ENCODE results near the gene PRR18.

PRR18 gene

DNA sequence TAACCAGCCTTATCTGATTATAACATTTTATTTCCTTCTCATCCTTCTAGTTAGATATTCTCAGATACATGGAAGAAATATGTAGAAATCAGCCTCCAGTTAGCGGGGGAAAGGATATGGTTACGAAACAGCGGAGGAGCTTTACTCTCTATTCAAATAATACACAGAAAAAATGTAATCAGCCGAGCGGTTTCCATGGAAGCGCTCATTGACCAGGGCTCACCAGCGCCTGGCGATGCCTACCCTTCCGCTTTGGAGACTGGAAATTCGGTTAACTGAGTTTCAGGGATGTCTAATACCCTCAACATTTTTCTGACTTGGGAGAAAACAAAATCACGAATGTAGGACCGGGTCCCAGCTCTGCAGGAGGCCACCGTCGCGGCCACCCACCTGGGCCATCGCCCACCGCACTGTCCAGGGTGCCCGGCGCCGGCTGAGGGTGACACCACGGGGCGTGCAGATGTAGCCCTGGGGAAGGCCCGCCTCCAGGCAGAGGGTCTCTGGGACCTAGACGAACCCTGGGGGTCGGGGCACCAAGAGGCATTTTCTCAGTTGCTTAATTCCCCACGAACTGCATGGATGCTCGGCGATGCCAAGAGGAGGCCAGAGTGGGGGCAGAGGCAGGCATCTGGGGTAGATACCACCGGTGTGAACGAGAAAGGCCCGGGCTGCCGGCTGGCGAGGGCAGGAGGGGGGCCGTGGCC lies 1.7 kb downstream of the PRR18 start:
- DNase-seq (ENCODE audit: low read depth in 2 of 2) = no peak

DNA sequence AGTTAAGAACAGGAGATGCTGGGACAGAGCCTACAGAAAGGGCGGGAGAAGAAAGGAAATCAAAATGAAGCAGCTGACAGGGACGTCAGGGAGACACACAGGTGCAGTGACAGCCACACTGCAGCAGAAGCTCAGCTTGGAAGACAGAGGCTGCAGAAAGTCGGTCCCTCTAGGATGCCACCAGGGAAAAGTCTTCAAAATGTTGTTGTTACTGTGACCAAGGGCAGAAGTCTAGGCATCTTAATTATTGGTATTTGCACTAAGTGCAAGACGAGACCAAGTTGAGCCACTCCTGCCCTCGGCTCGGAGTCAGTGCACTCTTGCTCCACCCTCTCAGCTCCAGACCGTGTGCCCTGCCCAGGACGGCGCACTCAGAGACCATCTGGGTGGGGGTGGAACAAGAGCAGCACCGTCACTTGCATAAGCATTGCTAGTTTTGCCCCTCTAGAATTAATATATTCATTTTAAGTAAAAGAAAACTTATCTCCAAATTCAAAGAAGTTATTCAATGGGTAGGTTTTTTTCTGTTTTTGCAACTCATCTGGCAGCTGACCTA lies 2.6 kb downstream of the PRR18 start:
- DNase-seq (ENCODE audit: low read depth in 2 of 2) = no peak

DNA sequence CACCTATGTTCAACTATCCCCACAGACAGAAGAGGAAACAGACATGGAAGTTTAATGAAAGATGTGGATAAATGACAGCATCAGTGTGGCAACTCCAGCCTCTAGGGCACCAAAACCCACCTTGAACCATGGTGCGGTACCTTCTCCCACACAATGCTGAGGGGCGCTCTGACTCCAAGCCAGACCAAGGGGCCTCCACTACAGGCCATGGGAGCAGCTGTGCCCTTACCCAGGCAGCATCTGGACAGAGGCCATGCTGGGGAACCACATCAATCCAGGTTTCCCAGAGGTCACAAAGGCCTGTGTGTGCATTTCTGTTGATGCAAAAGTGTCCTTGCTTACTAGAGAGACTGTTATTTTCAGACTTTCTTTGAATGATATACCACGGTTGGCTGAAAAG lies 4.1 kb downstream of the PRR18 start:
- no peak for DNase-seq (ENCODE audit: low read depth in 2 of 2)

DNA sequence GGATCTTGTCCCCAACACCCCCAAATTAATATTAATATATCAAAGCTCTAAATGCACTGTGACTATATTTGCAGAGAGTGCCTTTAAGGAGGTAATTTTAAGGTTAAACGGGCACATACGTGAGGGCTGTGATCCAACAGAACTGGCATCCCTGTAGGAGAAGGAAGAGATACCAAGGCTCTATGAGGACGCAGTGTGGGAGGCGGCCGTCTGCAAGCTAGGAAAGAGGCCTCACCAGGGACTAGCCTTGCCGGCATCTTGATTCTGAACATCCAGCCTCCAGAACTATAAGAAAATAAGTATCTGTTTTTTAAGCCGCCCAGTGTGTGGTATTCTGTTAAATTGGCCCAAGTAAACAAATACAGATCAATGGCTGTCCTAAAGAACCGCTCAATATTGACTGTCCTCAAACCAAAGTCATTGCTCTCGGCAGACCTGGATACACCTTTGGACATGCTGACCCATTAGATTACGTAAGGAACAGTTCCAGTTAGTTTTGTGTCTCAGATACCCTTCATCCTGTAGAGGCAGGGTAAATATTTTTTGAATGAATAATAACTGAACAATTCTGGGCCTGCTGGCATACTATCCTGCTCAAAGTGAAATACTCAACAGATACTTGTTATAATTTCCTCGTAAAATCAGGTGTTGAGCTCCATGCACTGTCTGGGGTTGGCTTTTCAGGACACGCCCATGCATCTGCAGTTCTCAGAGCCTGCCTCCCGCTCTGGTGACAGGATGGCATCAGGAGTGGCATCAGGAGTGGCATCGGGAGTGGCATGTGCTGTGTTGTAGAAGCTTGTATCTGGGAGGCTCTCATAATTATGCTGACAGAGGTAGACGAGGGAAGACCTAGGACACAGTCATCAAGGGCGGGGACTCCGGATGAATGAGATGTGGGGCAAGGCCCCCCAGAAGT lies 6.3 kb downstream of the PRR18 start:
- no peak for DNase-seq (ENCODE audit: low read depth in 2 of 2)

DNA sequence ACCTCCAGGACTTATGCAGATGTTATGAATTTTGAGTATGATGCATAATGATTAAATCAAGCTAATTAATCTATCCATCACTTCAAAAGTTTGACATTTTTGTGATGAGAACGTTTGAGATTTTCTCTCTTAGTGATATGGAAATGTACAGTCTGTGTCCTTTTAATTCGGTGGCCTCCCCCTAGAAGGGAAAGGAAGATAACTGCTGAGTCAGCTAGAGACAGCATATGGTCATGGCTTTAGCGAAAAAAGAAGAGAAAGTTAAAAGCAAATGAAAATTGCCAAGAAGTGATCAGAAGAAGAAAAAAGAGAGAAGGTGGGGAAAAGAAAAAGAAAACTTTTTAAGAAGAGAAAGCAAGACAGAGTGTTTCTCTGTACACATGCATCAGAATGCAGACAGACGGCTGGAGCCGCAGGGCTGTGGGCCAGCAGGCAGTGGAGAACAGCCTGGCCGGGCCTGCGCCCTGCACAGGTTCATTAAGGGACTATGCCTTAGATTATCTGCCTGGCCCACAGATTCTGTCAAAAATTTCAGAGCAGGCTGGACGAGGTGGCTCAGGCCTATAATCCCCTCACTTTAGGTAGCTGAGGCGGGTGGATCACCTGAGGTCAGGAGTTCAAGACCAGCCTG lies 7.7 kb downstream of the PRR18 start:
- DNase-seq (ENCODE audit: low read depth in 2 of 2) = no peak

DNA sequence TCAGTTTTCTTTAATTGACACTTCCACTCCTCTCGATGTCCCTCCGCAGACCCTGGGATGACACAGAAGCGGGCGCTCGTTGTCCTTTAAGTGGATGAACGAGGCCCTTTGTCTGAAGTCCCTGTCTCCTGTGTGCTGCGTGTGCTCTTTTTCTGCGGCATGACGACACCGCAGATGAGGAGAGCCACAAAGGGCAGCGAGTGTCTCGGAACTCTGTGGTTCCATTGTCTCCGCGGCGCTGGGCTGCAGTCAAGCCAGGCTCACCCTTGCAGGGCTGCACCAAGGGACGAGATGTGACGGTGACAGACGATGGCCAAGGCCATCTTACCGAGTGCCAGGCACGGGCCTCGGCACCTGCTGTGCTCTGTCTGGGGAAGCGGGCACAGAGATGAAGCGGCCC lies 10.6 kb downstream of the PRR18 start:
- no peak for DNase-seq (ENCODE audit: low read depth in 2 of 2)

DNA sequence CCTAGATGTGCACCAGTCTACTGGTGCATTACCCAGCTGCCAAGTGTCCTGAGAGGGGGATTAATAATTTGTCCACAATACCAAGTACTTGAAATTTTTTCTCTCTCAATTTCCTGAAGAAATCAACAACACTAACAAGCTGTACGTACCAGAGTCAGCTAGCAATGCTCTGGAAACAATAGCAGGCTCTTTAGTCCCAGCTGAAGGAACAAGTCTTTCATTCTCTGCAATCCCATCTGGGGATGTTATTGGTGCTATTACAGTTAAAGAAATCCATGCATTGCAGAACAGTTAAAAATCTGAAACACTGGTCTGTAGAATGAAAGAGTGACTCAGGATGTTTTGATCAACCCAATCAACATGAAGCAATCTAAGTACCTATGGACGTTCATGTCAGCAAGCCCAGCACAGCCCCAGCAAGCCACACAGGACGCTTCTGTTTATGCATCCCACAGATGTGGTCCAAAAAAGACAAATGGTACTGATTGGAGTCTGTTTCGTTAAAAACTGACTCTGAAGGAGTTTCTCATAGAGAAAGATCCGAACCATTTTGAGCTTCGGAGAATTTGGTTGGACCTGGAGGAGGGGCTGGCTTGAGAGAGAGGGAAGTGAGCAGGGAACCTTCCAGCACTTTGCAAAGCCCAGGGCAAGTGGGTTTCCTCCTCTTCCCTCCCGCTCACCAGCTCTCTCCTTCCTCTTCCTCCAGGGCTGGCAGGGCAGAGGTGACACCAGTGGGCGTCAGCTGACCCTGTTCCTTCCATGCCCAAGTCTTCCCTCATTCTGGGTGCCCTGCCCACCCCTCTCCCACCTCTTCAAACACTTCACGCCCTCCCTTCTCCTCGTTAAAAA lies 11.9 kb downstream of the PRR18 start:
- no peak for DNase-seq (ENCODE audit: low read depth in 2 of 2)

- DNase-seq (ENCODE audit: low read depth in 2 of 2) = no peak
Measured at GRCh38 chr6:166293731-166294584, 14.2 kb downstream of the PRR18 start.

DNA sequence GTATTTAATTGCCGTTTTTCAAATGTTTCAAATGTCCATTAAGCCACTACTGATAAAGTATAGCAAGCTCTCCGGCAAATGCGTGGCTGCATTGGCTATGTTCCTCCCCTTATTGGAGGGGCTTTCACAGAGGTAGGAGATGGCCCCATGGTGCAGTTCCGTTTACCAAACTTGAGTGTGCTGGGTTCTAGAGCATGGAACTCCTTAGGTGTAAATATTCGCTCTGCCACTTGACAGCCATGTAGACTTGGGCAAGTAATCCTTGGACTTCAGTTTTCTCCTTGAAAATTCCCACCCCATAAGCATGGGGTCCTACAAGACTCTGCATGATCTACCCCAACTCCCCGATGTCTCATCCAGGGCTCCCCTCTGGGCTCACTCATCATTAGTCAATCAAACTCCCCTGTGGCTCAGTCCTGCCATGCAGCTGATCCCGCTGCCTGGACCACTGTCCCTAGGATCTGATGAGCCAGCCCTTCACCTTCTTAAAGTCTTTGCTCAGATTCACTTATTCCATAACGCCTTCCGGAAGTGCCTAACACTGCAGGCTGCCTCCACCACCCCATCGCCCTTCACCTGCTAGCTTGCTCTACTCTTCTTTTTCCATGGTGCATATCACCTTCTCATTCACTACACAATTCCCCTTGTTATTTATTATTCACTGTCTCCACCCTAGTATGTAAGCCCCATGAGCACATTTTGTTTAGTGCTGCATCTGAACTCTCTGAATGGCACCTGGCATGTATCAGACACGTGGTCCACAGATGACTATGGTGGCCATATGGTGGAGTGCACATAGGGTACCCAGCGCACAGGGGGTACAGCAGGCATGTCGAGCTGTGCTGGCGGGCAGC lies 18.8 kb downstream of the PRR18 start:
- DNase-seq (ENCODE audit: low read depth in 2 of 2) = no peak

DNA sequence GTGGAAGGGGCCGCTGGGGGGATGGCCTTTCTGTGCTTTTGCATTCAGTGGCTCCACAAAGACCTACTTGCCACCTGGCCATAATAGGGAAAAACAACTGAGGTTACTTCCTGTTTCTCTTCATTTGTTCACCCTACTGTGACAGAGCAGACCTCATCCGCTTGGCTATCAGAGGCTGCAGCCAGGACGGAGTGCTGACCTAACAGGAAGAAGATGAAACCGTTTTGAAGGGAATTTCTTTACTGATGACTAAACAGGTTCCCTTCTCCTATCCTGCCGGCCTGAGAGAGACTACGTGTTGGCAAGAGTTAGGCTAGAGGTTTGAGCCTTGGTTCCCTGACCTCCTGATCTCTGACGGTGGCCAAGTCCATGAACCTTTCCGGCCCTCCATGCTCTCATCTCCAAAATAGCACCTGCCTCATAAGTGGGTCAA lies 21.3 kb downstream of the PRR18 start:
- DNase-seq (ENCODE audit: low read depth in 2 of 2) = no peak

GRCh38 chr6:166285233-166285632 lies 23.0 kb downstream of the PRR18 start:
- no peak for DNase-seq (ENCODE audit: low read depth in 2 of 2)

DNA sequence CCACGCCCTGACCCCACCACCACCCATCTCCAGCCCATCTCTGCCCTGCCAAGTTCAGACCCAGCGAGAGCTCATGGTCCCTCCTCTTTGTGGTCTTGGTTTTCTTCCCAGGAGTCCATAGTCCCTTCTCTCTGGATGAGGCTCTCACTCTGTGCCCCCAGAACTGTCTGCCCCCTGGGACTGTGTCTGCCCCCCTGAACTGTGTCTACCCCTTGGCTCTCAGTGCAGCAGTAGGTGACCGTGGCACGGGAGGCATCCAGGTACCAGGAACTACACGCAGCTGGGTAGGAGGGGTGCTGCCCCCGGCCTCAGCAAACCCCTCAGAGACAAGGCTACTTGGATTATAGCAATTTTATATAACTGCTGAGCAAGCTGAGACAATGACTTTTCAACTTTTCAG lies 23.6 kb downstream of the PRR18 start:
- DNase-seq (ENCODE audit: low read depth in 2 of 2) = no peak

GRCh38 chr6:166282394-166283032 lies 25.7 kb downstream of the PRR18 start:
- no peak for DNase-seq (ENCODE audit: low read depth in 2 of 2)

- DNase-seq (ENCODE audit: low read depth in 2 of 2) = no peak
Measured at GRCh38 chr6:166281104-166281503, 27.1 kb downstream of the PRR18 start.

GRCh38 chr6:166279393-166279679 lies 28.9 kb downstream of the PRR18 start:
- DNase-seq (ENCODE audit: low read depth in 2 of 2) = no peak

DNA sequence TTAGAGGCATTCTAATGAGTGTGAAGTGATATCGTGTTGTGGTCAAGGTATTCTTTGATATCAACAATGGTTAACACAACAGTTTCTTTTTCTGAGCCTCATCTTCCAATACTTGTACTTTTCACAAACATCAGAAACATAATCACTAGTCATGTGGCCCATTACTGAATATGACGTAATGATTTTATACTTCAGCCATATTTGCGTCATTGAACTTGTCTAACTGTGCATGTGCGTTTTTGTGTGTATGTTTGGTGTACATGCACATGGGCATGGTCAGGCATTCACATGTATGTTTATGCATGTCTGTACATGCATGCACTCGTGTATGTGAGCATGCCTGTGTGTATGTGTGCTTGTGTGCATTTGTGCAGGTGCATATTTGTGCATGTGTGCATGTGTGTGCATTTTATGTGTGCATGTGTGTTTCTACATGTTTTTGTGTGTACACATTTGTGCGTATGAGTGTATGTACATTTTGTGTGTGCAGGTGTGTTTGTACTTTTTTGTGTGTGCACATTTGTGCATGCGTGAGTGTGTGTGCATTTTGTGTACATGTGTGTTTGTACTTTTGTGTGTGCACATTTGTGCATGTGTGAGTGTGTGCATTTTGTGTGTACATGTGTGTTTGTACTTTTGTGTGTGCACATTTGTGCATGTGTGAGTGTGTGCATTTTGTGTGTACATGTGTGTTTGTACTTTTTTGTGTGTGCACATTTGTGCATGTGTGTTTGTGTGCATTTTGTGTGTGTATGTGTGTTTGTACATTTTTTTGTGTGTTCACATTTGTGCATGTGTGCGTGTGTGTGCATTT lies 29.4 kb downstream of the PRR18 start:
- DNase-seq (ENCODE audit: low read depth in 2 of 2) = no peak

DNA sequence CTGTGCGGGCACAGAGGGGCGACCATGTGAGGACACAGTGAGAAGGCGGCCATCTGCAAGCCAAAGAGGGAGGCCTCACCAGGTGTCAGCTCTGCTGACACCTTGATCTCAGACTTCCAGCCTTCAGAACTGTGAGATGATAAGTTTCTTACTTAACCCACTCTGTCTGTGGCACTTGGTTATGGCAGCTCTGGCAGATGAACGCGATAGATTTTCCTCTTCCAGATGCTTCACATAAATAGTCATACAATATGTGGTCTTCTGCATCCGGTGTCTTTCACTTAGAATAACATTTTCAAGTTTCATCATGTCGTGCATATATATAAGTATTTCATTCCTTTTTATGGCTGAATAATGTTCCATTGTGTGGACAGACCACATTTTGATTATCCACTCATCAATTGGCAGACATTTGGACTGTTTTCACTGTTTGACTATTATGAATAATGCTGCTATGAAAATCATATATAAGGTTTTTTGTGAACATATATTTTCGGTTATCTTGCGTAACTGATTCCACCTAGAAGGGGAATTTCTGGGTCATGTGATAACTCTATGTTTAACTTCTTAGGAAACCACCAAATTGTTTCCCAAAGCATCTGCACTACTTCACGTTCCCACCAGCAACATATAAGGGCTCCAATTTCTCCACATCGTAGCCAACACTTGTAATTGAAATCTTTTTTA lies 30.2 kb downstream of the PRR18 start:
- no peak for DNase-seq (ENCODE audit: low read depth in 2 of 2)

DNA sequence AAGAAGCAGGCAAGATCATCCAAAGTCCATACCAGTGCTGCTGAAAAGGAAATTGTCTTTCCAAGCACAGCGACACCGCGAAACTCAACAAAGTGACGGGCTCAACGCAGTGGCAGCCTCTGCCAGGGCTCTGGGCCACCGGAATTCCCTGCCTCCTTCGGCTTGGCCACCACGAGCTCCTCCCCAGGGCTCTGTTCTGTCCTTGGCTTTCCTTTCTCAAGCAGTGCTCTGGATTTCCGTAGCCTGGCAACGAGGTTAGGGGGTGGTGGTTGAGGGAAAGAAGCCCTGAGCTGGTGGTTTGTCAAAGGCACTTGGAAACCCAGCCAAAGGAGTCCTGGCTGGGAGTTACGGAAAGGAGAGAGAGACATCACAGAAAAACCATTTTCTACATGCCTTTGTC lies 31.2 kb downstream of the PRR18 start:
- no peak for DNase-seq (ENCODE audit: low read depth in 2 of 2)
